Activated B cell treated with CpG ODN at 0.5 μM for 24 hours (primary cell): ENCODE measurements around the gene STK33. TPM values are rescaled to one million over a fixed set of nuclear protein-coding genes. Genes with fewer than 3 reads are reported as not detected.
A peak's percentile ranks its signal among the peaks of the same experiment; 100 is the strongest.

Experiments
- ATAC-seq: fragments of 200-7000 bp; cut with Tn5 transposase; one replicate; pipeline ENCODE4 v1.10.0; 2021; ENCODE audit warnings: low read depth, mild to moderate bottlenecking, moderate library complexity
- CTCF ChIA-PET: fragments of 350-600 bp; sonication (Branson Sonifier 250); formaldehyde crosslinking; loops from one replicate; lab custom pipeline; 2021; ENCODE audit warnings: antibody characterized with exemption; lab: Charles Lee
- POLR2A ChIA-PET: fragments of 350-600 bp; sonication (Branson Sonifier 250); formaldehyde crosslinking; loops from one replicate; lab custom pipeline; 2021; ENCODE audit warnings: antibody characterized with exemption; lab: Charles Lee
- DNase-seq: peaks from one replicate; pipeline ENCODE4 v3.0.0; 2022
- H3K27ac Mint-ChIP-seq: one replicate; pipeline ENCODE4 v1.8.0; 2020; ENCODE audit warnings: mixed read lengths
- H3K27me3 Mint-ChIP-seq: one replicate; pipeline ENCODE4 v1.8.0; 2021; ENCODE audit warnings: mixed read lengths
- H3K36me3 Mint-ChIP-seq: one replicate; pipeline ENCODE4 v1.8.0; 2021; ENCODE audit warnings: low read depth, mixed read lengths
- H3K4me1 Mint-ChIP-seq: one replicate; pipeline ENCODE4 v1.8.0; 2021; ENCODE audit warnings: mixed read lengths
- H3K4me3 Mint-ChIP-seq: one replicate; pipeline ENCODE4 v1.8.0; 2020; ENCODE audit warnings: mild to moderate bottlenecking, mixed read lengths
- H3K9me3 Mint-ChIP-seq: one replicate; pipeline ENCODE4 v1.8.0; 2020; ENCODE audit warnings: mixed read lengths
- CTCF ChIP-seq: fragments of 200-600 bp; IDR thresholded peaks from one replicate; pipeline ENCODE4 v1.8.0; 2022; ENCODE audit warnings: antibody characterized with exemption, mild to moderate bottlenecking
- intact Hi-C: fragments of 100-400 bp; cut with micrococcal nuclease; formaldehyde crosslinking; loops from one replicate; pipeline ENCODE4 v1.15.1; 2024
- total RNA-seq: library from RNA; stranded (reverse); gene quantifications from 2 replicates; pipeline ENCODE4 v1.2.3, GENCODE V29; 2022

The STK33 gene
- total RNA-seq, 1 donor from 2014 or later: 14.0 TPM

GRCh38 chr11:8574798-8575197 lies 19.2 kb downstream of the STK33 start:
- no peaks in the 10 kb centered on the region for H3K27me3 Mint-ChIP-seq
- H3K27ac Mint-ChIP-seq: no peak overlapping the region
- no peaks in the 10 kb centered on the region for H3K36me3 Mint-ChIP-seq
- CTCF ChIA-PET: no interaction called here
- no peak for TF ChIP-seq CTCF
- DNase-seq (no peak), ATAC-seq (no peak)
- POLR2A ChIA-PET: no interaction called here
- intact Hi-C loops: no loop called here
- peaks cover 5% of the 10 kb centered on the region for H3K9me3 Mint-ChIP-seq
- no peak overlapping the region for H3K4me3 Mint-ChIP-seq
- no peaks in the 10 kb centered on the region for H3K4me1 Mint-ChIP-seq

- TF ChIP-seq CTCF: no peak
- ChIA-PET POLR2A (no interaction called here), CTCF (no interaction called here)
- Mint-ChIP-seq H3K36me3 (no peaks in the 10 kb centered on the region), H3K9me3 (peaks cover 4% of the 10 kb centered on the region), H3K4me1 (no peaks in the 10 kb centered on the region), H3K27me3 (no peaks in the 10 kb centered on the region), H3K4me3 (no peak overlapping the region), H3K27ac (no peak overlapping the region)
- intact Hi-C loops: no loop called here
- ATAC-seq: no peak
- DNase-seq: no peak
Observed at GRCh38 chr11:8573777-8574176, 20.3 kb downstream of the STK33 start.

- no peak for DNase-seq
- Mint-ChIP-seq H3K36me3 (no peaks in the 10 kb centered on the region), H3K27ac (no peak overlapping the region), H3K9me3 (no peaks in the 10 kb centered on the region), H3K4me3 (no peak overlapping the region), H3K27me3 (peaks cover 1% of the 10 kb centered on the region), H3K4me1 (no peaks in the 10 kb centered on the region)
- ChIA-PET CTCF (interaction anchor here (0.6 to 3.4 kb wide), 21 partner anchors 29 to 535 kb away, joined by 3 to 37 read pairs (median 5); no protein-coding TSS in a partner anchor), POLR2A (interaction anchor here (1.1 kb wide), 1 partner anchor 396 kb away, joined by 3 read pairs; the partner anchor contains the start of gene TMEM9B)
- ATAC-seq: no peak
- intact Hi-C loops: loop anchor here (2.0 kb wide), 1 partner anchor 239 kb away; no protein-coding TSS in a partner anchor
- no peak for TF ChIP-seq CTCF
Observed at GRCh38 chr11:8567602-8568198, 26.3 kb downstream of the STK33 start.

- POLR2A ChIA-PET: interaction anchor here (1.1 kb wide), 1 partner anchor 397 kb away, joined by 3 read pairs; the partner anchor contains the start of gene TMEM9B
- CTCF ChIA-PET: interaction anchor here (0.9 to 3.4 kb wide), 27 partner anchors 28 to 534 kb away, joined by 3 to 37 read pairs (median 5); no protein-coding TSS in a partner anchor
- no peak overlapping the region for H3K27ac Mint-ChIP-seq
- peaks cover 1% of the 10 kb centered on the region for H3K27me3 Mint-ChIP-seq
- no peak overlapping the region for H3K4me3 Mint-ChIP-seq
- ATAC-seq: peak; percentile 45
- no peak for DNase-seq
- intact Hi-C loops: loop anchor here (1.0 to 2.0 kb wide), 9 partner anchors 33 to 533 kb away; partner anchors contain the start of gene LMO1
- no peaks in the 10 kb centered on the region for H3K36me3 Mint-ChIP-seq
- H3K9me3 Mint-ChIP-seq: no peaks in the 10 kb centered on the region
- TF ChIP-seq CTCF: no peak
- no peaks in the 10 kb centered on the region for H3K4me1 Mint-ChIP-seq
Observed at GRCh38 chr11:8566613-8567210, 27.3 kb downstream of the STK33 start.

GRCh38 chr11:8564526-8564925 lies 29.5 kb downstream of the STK33 start:
- peaks cover 4% of the 10 kb centered on the region for H3K9me3 Mint-ChIP-seq
- H3K4me3 Mint-ChIP-seq: no peak overlapping the region
- TF ChIP-seq CTCF: no peak
- intact Hi-C loops: no loop called here
- POLR2A ChIA-PET: no interaction called here
- no peak for DNase-seq
- H3K36me3 Mint-ChIP-seq: no peaks in the 10 kb centered on the region
- H3K4me1 Mint-ChIP-seq: no peaks in the 10 kb centered on the region
- ATAC-seq: no peak
- CTCF ChIA-PET: interaction anchor here (1.1 to 2.6 kb wide), 4 partner anchors 236 to 374 kb away, joined by 3 to 9 read pairs (median 6); partner anchors contain the start of gene LMO1
- H3K27me3 Mint-ChIP-seq: peaks cover 1% of the 10 kb centered on the region
- no peak overlapping the region for H3K27ac Mint-ChIP-seq
